Neural progenitor cell (in vitro differentiated cells): Measurements from ENCODE around the gene HIRA. TPM values are rescaled to one million over a fixed set of nuclear protein-coding genes. Genes with fewer than 3 reads are reported as not detected.

ENCODE experiments used
- DNase-seq: peaks from one replicate; pipeline ENCODE4 v3.0.0-alpha.2; 2016; ENCODE audit warnings: low spot score
- H2AFZ ChIP-seq: fragments of 200-600 bp; sonication (generic); replicated peaks from 2 replicates; pipeline ENCODE4 v1.6.1; 2016; ENCODE audit warnings: antibody characterized with exemption
- H3F3A ChIP-seq: fragments of 200-600 bp; sonication (generic); 2 replicates; pipeline ENCODE4 v1.6.1; 2016; ENCODE audit warnings: antibody characterized with exemption, low read depth
- H3K27ac ChIP-seq: fragments of 200-600 bp; sonication (generic); 2 replicates; pipeline ENCODE4 v1.5.1; 2016; ENCODE audit warnings: mild to moderate bottlenecking
- H3K27me3 ChIP-seq: fragments of 200-600 bp; sonication (generic); 2 replicates; pipeline ENCODE4 v1.6.1; 2016; ENCODE audit warnings: mild to moderate bottlenecking, moderate library complexity
- H3K36me3 ChIP-seq: fragments of 200-600 bp; sonication (generic); 2 replicates; pipeline ENCODE4 v1.5.1; 2016
- H3K4me1 ChIP-seq: fragments of 200-600 bp; sonication (generic); 2 replicates; pipeline ENCODE4 v1.6.1; 2016; ENCODE audit warnings: mixed run types
- H3K4me2 ChIP-seq: fragments of 200-600 bp; sonication (generic); 2 replicates; pipeline ENCODE4 v1.6.1; 2016
- H3K4me3 ChIP-seq: fragments of 200-600 bp; sonication (generic); 2 replicates; pipeline ENCODE4 v1.5.1; 2016
- H3K79me2 ChIP-seq: fragments of 200-600 bp; sonication (generic); 2 replicates; pipeline ENCODE4 v1.6.1; 2016; ENCODE audit warnings: low read depth
- H3K9ac ChIP-seq: fragments of 200-600 bp; sonication (generic); 2 replicates; pipeline ENCODE4 v1.6.1; 2016
- H3K9me3 ChIP-seq: fragments of 200-600 bp; sonication (generic); 2 replicates; pipeline ENCODE4 v1.5.1; 2016; ENCODE audit warnings: low read depth
- H4K20me1 ChIP-seq: fragments of 200-600 bp; sonication (generic); 2 replicates; pipeline ENCODE4 v1.6.1; 2016; ENCODE audit warnings: low read depth
- H3K27ac Mint-ChIP-seq: 3 replicates; pipeline ENCODE4 v1.8.0; 2021; ENCODE audit warnings: mixed read lengths
- H3K27me3 Mint-ChIP-seq: 2 replicates; pipeline ENCODE4 v1.8.0; 2022; ENCODE audit warnings: low read depth, mild to moderate bottlenecking, inconsistent platforms, moderate library complexity, mixed read lengths; ENCODE audit not compliant: insufficient read depth
- H3K36me3 Mint-ChIP-seq: 3 replicates; pipeline ENCODE4 v1.8.0; 2021; ENCODE audit warnings: mixed read lengths
- H3K4me1 Mint-ChIP-seq: 3 replicates; pipeline ENCODE4 v1.8.0; 2021; ENCODE audit warnings: mixed read lengths
- H3K4me3 Mint-ChIP-seq: 3 replicates; pipeline ENCODE4 v1.8.0; 2021; ENCODE audit warnings: mild to moderate bottlenecking, moderate library complexity, mixed read lengths
- H3K9me3 Mint-ChIP-seq: 3 replicates; pipeline ENCODE4 v1.8.0; 2020; ENCODE audit warnings: mixed read lengths
- EZH2 ChIP-seq: fragments of 200-600 bp; sonication (generic); IDR thresholded peaks from 2 replicates; pipeline ENCODE4 v1.6.1; 2017; ENCODE audit warnings: antibody characterized with exemption, mild to moderate bottlenecking, moderate library complexity
- EZH2phosphoT487 ChIP-seq: fragments of 200-600 bp; sonication (generic); IDR thresholded peaks from 2 replicates; pipeline ENCODE4 v1.6.1; 2017; ENCODE audit warnings: antibody characterized with exemption
- total RNA-seq: library from RNA; depleted of rRNA; stranded (reverse); fragments of >200 nt; gene quantifications from 2 replicates; pipeline ENCODE4 v1.2.3, GENCODE V29; 2015; ENCODE audit warnings: low replicate concordance
- TF ChIP-seq, protein P1 (sequence below): fragments of 200-600 bp; sonication (generic); IDR thresholded peaks from 2 replicates; pipeline ENCODE4 v1.5.1; 2017; ENCODE audit warnings: antibody characterized with exemption, mild to moderate bottlenecking

The HIRA gene
- total RNA-seq, 1 donor from 2014 or later = 18.9 TPM

DNA sequence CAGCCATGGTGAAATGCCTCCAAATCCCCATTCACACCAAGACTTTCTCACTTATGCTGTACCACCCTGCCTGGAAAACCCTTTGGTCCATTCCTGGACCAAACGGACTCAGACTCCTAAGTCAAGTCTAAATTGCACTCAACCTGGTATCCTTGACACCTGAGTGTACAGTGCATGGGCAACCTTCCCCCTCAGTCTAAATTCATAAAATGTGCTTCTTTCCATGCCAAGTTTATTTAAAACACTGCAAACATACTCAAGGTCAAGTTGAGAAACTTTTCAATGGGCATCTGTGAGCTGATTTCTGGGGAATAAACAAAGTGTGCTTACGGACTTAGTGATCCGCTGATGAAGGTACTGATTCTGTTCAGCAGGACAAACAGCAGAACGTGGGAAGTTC, 26.4 kb downstream of the HIRA start:
- H3K4me1 ChIP-seq = no peaks in the 10 kb centered on the region
- no peaks in the 10 kb centered on the region for H3K4me1 Mint-ChIP-seq
- no peak for DNase-seq
- peaks cover 31% of the 10 kb centered on the region for H3K36me3 Mint-ChIP-seq
- H3K9me3 Mint-ChIP-seq = no peaks in the 10 kb centered on the region
- peaks cover 9% of the 10 kb centered on the region for H4K20me1 ChIP-seq
- no peak overlapping the region for H3K27ac Mint-ChIP-seq
- H3K27me3 Mint-ChIP-seq = no peaks in the 10 kb centered on the region
- peaks cover 10% of the 10 kb centered on the region for H3K36me3 ChIP-seq
- H3K27ac ChIP-seq = no peak overlapping the region
- H2AFZ ChIP-seq = no peak overlapping the region
- H3K4me3 ChIP-seq = no peak overlapping the region
- H3K27me3 ChIP-seq = no peaks in the 10 kb centered on the region
- no peak overlapping the region for H3K4me3 Mint-ChIP-seq
- TF ChIP-seq EZH2 (no peak), EZH2phosphoT487 (no peak)
- TF ChIP-seq, protein P1, sequence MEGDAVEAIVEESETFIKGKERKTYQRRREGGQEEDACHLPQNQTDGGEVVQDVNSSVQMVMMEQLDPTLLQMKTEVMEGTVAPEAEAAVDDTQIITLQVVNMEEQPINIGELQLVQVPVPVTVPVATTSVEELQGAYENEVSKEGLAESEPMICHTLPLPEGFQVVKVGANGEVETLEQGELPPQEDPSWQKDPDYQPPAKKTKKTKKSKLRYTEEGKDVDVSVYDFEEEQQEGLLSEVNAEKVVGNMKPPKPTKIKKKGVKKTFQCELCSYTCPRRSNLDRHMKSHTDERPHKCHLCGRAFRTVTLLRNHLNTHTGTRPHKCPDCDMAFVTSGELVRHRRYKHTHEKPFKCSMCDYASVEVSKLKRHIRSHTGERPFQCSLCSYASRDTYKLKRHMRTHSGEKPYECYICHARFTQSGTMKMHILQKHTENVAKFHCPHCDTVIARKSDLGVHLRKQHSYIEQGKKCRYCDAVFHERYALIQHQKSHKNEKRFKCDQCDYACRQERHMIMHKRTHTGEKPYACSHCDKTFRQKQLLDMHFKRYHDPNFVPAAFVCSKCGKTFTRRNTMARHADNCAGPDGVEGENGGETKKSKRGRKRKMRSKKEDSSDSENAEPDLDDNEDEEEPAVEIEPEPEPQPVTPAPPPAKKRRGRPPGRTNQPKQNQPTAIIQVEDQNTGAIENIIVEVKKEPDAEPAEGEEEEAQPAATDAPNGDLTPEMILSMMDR = no peak
- no peaks in the 10 kb centered on the region for H3K79me2 ChIP-seq
- H3K4me2 ChIP-seq = no peak overlapping the region
- H3K9ac ChIP-seq = no peak overlapping the region
- H3K9me3 ChIP-seq = no peaks in the 10 kb centered on the region
- no peaks in the 10 kb centered on the region for H3F3A ChIP-seq

DNA sequence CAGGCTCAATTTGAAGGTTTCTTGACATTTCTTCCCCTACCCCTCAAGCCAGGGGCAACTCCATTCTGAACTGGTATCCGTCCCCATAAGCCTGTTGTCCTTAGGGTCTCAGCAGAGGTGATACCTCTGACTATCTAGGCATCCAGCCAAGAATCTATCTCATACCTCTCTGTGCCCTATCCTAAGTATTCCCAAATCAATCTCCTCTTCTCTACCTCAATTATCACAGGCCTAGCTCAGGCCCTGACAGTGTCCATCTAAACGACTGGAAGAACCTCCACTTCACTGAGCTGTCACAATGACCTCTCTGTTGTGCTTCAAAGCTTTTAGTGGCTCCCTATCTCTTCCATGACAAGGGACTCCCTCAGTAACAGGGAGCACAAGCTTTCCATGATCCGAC, 26.9 kb downstream of the HIRA start:
- Histone ChIP-seq H2AFZ (no peak overlapping the region), H3K9ac (no peak overlapping the region), H3K4me2 (no peak overlapping the region), H4K20me1 (peaks cover 4% of the 10 kb centered on the region), H3K9me3 (no peaks in the 10 kb centered on the region), H3K4me1 (no peaks in the 10 kb centered on the region), H3K27me3 (no peaks in the 10 kb centered on the region), H3K27ac (no peak overlapping the region), H3K4me3 (no peak overlapping the region), H3K36me3 (peaks cover 10% of the 10 kb centered on the region), H3K79me2 (no peaks in the 10 kb centered on the region), H3F3A (no peaks in the 10 kb centered on the region)
- DNase-seq = no peak
- no peaks in the 10 kb centered on the region for H3K4me1 Mint-ChIP-seq
- H3K27ac Mint-ChIP-seq = no peak overlapping the region
- H3K9me3 Mint-ChIP-seq = no peaks in the 10 kb centered on the region
- TF ChIP-seq EZH2phosphoT487 = no peak
- TF ChIP-seq, protein P1 = no peak
- no peak for TF ChIP-seq EZH2
- no peak overlapping the region for H3K4me3 Mint-ChIP-seq
- H3K27me3 Mint-ChIP-seq = no peaks in the 10 kb centered on the region
- H3K36me3 Mint-ChIP-seq = peaks cover 29% of the 10 kb centered on the region

DNA sequence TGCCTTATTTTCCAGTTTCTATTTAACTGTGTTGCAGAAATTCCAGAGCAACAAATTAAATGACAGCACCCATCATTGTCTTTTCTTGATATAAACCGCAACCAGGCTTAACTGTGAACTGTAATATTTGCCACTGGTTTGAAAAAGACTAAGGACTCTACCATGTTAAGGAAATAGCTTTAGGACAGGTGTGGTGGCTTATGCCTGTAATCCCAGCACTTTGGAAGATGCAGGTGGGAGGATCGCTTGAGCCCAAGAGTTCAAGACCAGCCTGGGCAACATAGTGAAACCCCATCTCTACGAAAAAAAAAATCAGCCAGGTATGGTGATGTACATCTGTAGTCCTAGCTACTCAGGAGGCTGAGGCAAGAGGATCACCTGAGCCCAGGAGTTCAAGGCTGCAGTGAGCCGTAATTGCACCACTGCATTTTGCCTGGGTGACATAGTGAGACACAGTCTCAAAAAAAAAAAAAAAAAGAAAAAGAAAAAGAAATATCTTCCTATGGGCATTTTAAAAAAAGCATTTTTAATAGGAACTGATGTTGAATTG, 28.8 kb downstream of the HIRA start:
- H3K9me3 Mint-ChIP-seq = no peaks in the 10 kb centered on the region
- no peaks in the 10 kb centered on the region for H3K4me1 Mint-ChIP-seq
- no peaks in the 10 kb centered on the region for H3K27me3 ChIP-seq
- no peaks in the 10 kb centered on the region for H3F3A ChIP-seq
- no peak overlapping the region for H3K4me2 ChIP-seq
- H3K9ac ChIP-seq = no peak overlapping the region
- no peaks in the 10 kb centered on the region for H3K27me3 Mint-ChIP-seq
- H3K36me3 Mint-ChIP-seq = peaks cover 27% of the 10 kb centered on the region
- H3K27ac ChIP-seq = no peak overlapping the region
- no peak overlapping the region for H3K27ac Mint-ChIP-seq
- peaks cover 10% of the 10 kb centered on the region for H3K36me3 ChIP-seq
- H3K4me3 Mint-ChIP-seq = no peak overlapping the region
- no peaks in the 10 kb centered on the region for H3K79me2 ChIP-seq
- no peak for TF ChIP-seq EZH2
- TF ChIP-seq, protein P1 = no peak
- no peak for TF ChIP-seq EZH2phosphoT487
- H2AFZ ChIP-seq = no peak overlapping the region
- H4K20me1 ChIP-seq = no peaks in the 10 kb centered on the region
- no peak for DNase-seq
- H3K4me3 ChIP-seq = no peak overlapping the region
- H3K9me3 ChIP-seq = no peaks in the 10 kb centered on the region
- H3K4me1 ChIP-seq = no peaks in the 10 kb centered on the region
